Nephron (organoid): ENCODE data around the gene RAX.

ENCODE experiments used
- H3K27ac Mint-ChIP-seq, 3 experiments: 2 replicates each; pipeline ENCODE4 v1.8.0; 2020; ENCODE audit warnings: mixed read lengths in 3 of 3, mild to moderate bottlenecking in 2 of 3, moderate library complexity in 1 of 3
- H3K27me3 Mint-ChIP-seq: 2 replicates; pipeline ENCODE4 v1.8.0; 2021; ENCODE audit warnings: low read depth, mild to moderate bottlenecking, moderate library complexity, mixed read lengths
- H3K36me3 Mint-ChIP-seq: 2 replicates; pipeline ENCODE4 v1.8.0; 2020; ENCODE audit warnings: low read depth, mixed read lengths
- H3K4me1 Mint-ChIP-seq: 2 replicates; pipeline ENCODE4 v1.8.0; 2020; ENCODE audit warnings: mixed read lengths
- H3K4me3 Mint-ChIP-seq, 3 experiments: 2 replicates each; pipeline ENCODE4 v1.8.0; 2020; ENCODE audit warnings: mild to moderate bottlenecking in 3 of 3, mixed read lengths in 3 of 3, moderate library complexity in 2 of 3
- H3K9me3 Mint-ChIP-seq: 2 replicates; pipeline ENCODE4 v1.8.0; 2020; ENCODE audit warnings: mixed read lengths
- TF ChIP-seq, protein P1 (sequence below), 3 experiments: fragments of 200-600 bp; sonication (generic); IDR thresholded peaks; one replicate each; pipeline ENCODE4 v1.5.0; 2021; ENCODE audit warnings: antibody characterized with exemption in 3 of 3; ENCODE audit not compliant: unreplicated experiment in 3 of 3

The RAX gene

DNA sequence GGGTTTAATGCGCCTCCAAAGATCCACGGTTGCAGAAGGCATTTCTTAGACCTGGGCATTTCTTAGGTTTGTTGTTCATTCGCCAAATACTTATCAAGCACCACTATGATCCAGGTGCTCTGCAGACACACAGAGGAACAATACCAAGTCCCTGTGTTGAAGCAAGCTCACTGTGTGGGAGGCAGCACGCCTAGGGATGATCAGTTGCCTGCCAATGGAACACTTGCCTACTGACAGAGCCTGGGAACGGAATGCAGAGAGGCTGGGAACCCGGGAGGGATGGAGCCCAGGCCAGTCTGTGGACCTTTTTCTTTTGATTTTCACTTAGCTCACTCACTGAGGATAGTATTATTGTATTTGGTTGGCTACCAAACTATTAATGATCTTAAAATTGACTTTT lies 55.2 kb downstream of the RAX start:
- H3K4me1 Mint-ChIP-seq = peaks cover 12% of the 10 kb centered on the region
- peak overlapping the region in 1 of 3 experiments; percentile 39 for H3K4me3 Mint-ChIP-seq
- H3K36me3 Mint-ChIP-seq = no peaks in the 10 kb centered on the region
- H3K27ac Mint-ChIP-seq = no peak overlapping the region
- TF ChIP-seq, protein P1, sequence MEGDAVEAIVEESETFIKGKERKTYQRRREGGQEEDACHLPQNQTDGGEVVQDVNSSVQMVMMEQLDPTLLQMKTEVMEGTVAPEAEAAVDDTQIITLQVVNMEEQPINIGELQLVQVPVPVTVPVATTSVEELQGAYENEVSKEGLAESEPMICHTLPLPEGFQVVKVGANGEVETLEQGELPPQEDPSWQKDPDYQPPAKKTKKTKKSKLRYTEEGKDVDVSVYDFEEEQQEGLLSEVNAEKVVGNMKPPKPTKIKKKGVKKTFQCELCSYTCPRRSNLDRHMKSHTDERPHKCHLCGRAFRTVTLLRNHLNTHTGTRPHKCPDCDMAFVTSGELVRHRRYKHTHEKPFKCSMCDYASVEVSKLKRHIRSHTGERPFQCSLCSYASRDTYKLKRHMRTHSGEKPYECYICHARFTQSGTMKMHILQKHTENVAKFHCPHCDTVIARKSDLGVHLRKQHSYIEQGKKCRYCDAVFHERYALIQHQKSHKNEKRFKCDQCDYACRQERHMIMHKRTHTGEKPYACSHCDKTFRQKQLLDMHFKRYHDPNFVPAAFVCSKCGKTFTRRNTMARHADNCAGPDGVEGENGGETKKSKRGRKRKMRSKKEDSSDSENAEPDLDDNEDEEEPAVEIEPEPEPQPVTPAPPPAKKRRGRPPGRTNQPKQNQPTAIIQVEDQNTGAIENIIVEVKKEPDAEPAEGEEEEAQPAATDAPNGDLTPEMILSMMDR (IDR thresholded peaks at IDR 0.05; ENCODE audit: unreplicated experiment in 3 of 3) = no peak
- H3K27me3 Mint-ChIP-seq = peaks cover 94% of the 10 kb centered on the region
- peaks cover 4% of the 10 kb centered on the region for H3K9me3 Mint-ChIP-seq
